ENCODE results near the gene LRRIQ1.

DNA sequence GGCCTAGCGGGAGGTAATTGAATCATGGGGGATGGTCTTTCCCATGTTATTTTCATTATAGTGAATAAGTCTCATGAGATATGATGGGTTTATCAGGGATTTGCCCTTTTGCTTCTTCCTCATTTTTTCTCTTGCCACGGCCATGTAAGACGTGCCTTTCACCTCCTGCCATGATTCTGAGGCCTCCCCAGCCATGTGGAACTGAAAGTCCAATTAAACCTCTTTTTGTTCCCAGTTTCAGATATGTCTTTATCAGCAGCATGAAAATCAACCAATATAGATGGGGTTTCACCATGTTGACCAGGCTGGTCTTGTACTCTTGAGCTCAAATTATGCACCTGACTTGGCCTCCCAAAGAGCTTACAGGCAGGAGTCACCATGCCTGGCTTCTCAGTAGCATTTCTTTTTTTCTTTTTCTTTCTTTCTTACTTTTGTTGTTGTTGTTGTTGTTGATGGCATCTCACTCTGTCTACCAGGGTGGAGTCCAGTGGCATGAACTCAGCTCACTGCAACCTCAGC, 33.3 kb upstream of the LRRIQ1 start:
- TF ChIP-seq, protein P1, sequence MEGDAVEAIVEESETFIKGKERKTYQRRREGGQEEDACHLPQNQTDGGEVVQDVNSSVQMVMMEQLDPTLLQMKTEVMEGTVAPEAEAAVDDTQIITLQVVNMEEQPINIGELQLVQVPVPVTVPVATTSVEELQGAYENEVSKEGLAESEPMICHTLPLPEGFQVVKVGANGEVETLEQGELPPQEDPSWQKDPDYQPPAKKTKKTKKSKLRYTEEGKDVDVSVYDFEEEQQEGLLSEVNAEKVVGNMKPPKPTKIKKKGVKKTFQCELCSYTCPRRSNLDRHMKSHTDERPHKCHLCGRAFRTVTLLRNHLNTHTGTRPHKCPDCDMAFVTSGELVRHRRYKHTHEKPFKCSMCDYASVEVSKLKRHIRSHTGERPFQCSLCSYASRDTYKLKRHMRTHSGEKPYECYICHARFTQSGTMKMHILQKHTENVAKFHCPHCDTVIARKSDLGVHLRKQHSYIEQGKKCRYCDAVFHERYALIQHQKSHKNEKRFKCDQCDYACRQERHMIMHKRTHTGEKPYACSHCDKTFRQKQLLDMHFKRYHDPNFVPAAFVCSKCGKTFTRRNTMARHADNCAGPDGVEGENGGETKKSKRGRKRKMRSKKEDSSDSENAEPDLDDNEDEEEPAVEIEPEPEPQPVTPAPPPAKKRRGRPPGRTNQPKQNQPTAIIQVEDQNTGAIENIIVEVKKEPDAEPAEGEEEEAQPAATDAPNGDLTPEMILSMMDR (tag by site-specific recombination; IDR thresholded peaks at IDR 0.05) = no peak
- TF ChIP-seq, protein P2, sequence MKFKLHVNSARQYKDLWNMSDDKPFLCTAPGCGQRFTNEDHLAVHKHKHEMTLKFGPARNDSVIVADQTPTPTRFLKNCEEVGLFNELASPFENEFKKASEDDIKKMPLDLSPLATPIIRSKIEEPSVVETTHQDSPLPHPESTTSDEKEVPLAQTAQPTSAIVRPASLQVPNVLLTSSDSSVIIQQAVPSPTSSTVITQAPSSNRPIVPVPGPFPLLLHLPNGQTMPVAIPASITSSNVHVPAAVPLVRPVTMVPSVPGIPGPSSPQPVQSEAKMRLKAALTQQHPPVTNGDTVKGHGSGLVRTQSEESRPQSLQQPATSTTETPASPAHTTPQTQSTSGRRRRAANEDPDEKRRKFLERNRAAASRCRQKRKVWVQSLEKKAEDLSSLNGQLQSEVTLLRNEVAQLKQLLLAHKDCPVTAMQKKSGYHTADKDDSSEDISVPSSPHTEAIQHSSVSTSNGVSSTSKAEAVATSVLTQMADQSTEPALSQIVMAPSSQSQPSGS (tag by site-specific recombination; IDR thresholded peaks at IDR 0.05; ENCODE audit: low read depth) = no peak
- TF ChIP-seq ZNF747 (tag by site-specific recombination; IDR thresholded peaks at IDR 0.05) (no peak), ZNF184 (tag by site-specific recombination; IDR thresholded peaks at IDR 0.05) (no peak), ZNF658 (tag by site-specific recombination; IDR thresholded peaks at IDR 0.05) (no peak)
